IPS-18a (cell line): ENCODE data around the gene KIF1A.

Experiments used
- H3K27ac ChIP-seq: one replicate; pipeline ENCODE4 v1.5.1; 2013; ENCODE audit warnings: low read length
- H3K27me3 ChIP-seq: one replicate; pipeline ENCODE4 v1.6.1; 2013; ENCODE audit warnings: mild to moderate bottlenecking, low read length; ENCODE audit not compliant: control insufficient read depth, insufficient read depth
- H3K36me3 ChIP-seq: one replicate; pipeline ENCODE4 v1.6.1; 2013; ENCODE audit warnings: low read depth, low read length; ENCODE audit not compliant: control insufficient read depth
- H3K4me1 ChIP-seq: one replicate; pipeline ENCODE4 v1.6.1; 2013; ENCODE audit warnings: low read depth, low read length; ENCODE audit not compliant: control insufficient read depth
- H3K4me3 ChIP-seq: one replicate; pipeline ENCODE4 v1.5.1; 2013; ENCODE audit warnings: low read length
- H3K9ac ChIP-seq: one replicate; pipeline ENCODE4 v1.6.1; 2013; ENCODE audit warnings: mild to moderate bottlenecking, low read length, moderate library complexity
- H3K9me3 ChIP-seq: one replicate; pipeline ENCODE4 v1.6.1; 2013; ENCODE audit warnings: low read depth, low read length; ENCODE audit not compliant: control insufficient read depth

Gene KIF1A

GRCh38 chr2:240722796-240723735 lies 97.0 kb downstream of the KIF1A start:
- Histone ChIP-seq H3K4me1 (no peaks in the 10 kb centered on the region), H3K9ac (no peak overlapping the region), H3K36me3 (peaks cover 67% of the 10 kb centered on the region), H3K27me3 (no peaks in the 10 kb centered on the region), H3K4me3 (no peak overlapping the region), H3K27ac (no peak overlapping the region), H3K9me3 (no peaks in the 10 kb centered on the region)

GRCh38 chr2:240722376-240722775 lies 97.6 kb downstream of the KIF1A start:
- no peaks in the 10 kb centered on the region for H3K27me3 ChIP-seq
- peaks cover 74% of the 10 kb centered on the region for H3K36me3 ChIP-seq
- H3K27ac ChIP-seq, result no peak overlapping the region
- no peak overlapping the region for H3K9ac ChIP-seq
- H3K4me1 ChIP-seq, result no peaks in the 10 kb centered on the region
- no peaks in the 10 kb centered on the region for H3K9me3 ChIP-seq
- H3K4me3 ChIP-seq, result no peak overlapping the region

- no peaks in the 10 kb centered on the region for H3K4me1 ChIP-seq
- H3K27me3 ChIP-seq, result no peaks in the 10 kb centered on the region
- no peaks in the 10 kb centered on the region for H3K9me3 ChIP-seq
- no peak overlapping the region for H3K9ac ChIP-seq
- H3K36me3 ChIP-seq, result peaks cover 78% of the 10 kb centered on the region
- H3K27ac ChIP-seq, result no peak overlapping the region
- no peak overlapping the region for H3K4me3 ChIP-seq
Observed at GRCh38 chr2:240721596-240722180, 98.3 kb downstream of the KIF1A start.

GRCh38 chr2:240720686-240721595 lies 99.1 kb downstream of the KIF1A start:
- Histone ChIP-seq H3K4me3 (no peak overlapping the region), H3K27me3 (no peaks in the 10 kb centered on the region), H3K4me1 (no peaks in the 10 kb centered on the region), H3K9ac (no peak overlapping the region), H3K36me3 (peaks cover 73% of the 10 kb centered on the region), H3K9me3 (no peaks in the 10 kb centered on the region), H3K27ac (no peak overlapping the region)

GRCh38 chr2:240719676-240720545 lies 100.1 kb downstream of the KIF1A start:
- H3K36me3 ChIP-seq, result peaks cover 63% of the 10 kb centered on the region

GRCh38 chr2:240718896-240719490 lies 101.0 kb downstream of the KIF1A start:
- H3K27ac ChIP-seq, result no peak overlapping the region
- no peaks in the 10 kb centered on the region for H3K9me3 ChIP-seq
- H3K27me3 ChIP-seq, result no peaks in the 10 kb centered on the region
- no peak overlapping the region for H3K9ac ChIP-seq
- H3K36me3 ChIP-seq, result peaks cover 62% of the 10 kb centered on the region
- H3K4me1 ChIP-seq, result no peaks in the 10 kb centered on the region
- no peak overlapping the region for H3K4me3 ChIP-seq

More at GRCh38 chr2:240719676-240720545, 100.1 kb downstream of the KIF1A start:
- H3K9ac ChIP-seq, result no peak overlapping the region
- no peaks in the 10 kb centered on the region for H3K4me1 ChIP-seq
- no peaks in the 10 kb centered on the region for H3K27me3 ChIP-seq
- no peaks in the 10 kb centered on the region for H3K9me3 ChIP-seq
- H3K27ac ChIP-seq, result no peak overlapping the region
- no peak overlapping the region for H3K4me3 ChIP-seq

- no peaks in the 10 kb centered on the region for H3K9me3 ChIP-seq
- H3K27me3 ChIP-seq, result no peaks in the 10 kb centered on the region
- H3K36me3 ChIP-seq, result peaks cover 56% of the 10 kb centered on the region
- H3K4me3 ChIP-seq, result no peak overlapping the region
- H3K4me1 ChIP-seq, result no peaks in the 10 kb centered on the region
- no peak overlapping the region for H3K9ac ChIP-seq
- no peak overlapping the region for H3K27ac ChIP-seq
Observed at GRCh38 chr2:240717681-240718581, 102.1 kb downstream of the KIF1A start.

GRCh38 chr2:240717181-240717641 lies 102.8 kb downstream of the KIF1A start:
- H3K36me3 ChIP-seq, result peaks cover 49% of the 10 kb centered on the region
- H3K4me1 ChIP-seq, result no peaks in the 10 kb centered on the region
- H3K27me3 ChIP-seq, result no peaks in the 10 kb centered on the region
- no peak overlapping the region for H3K9ac ChIP-seq
- no peak overlapping the region for H3K4me3 ChIP-seq
- H3K9me3 ChIP-seq, result no peaks in the 10 kb centered on the region
- H3K27ac ChIP-seq, result no peak overlapping the region

- no peak overlapping the region for H3K9ac ChIP-seq
- H3K27me3 ChIP-seq, result no peaks in the 10 kb centered on the region
- peaks cover 40% of the 10 kb centered on the region for H3K36me3 ChIP-seq
- H3K4me1 ChIP-seq, result no peaks in the 10 kb centered on the region
- no peaks in the 10 kb centered on the region for H3K9me3 ChIP-seq
- no peak overlapping the region for H3K27ac ChIP-seq
- H3K4me3 ChIP-seq, result no peak overlapping the region
Observed at GRCh38 chr2:240716130-240716798, 103.8 kb downstream of the KIF1A start.
